ENCODE measurements around the gene C1QTNF5. TPM values are rescaled to one million over a fixed set of nuclear protein-coding genes. Genes with fewer than 3 reads are reported as not detected.

The C1QTNF5 gene
- total and polyA plus RNA-seq, 9 donors, result 4.4 to 25.7 (median 10.8) TPM

DNA sequence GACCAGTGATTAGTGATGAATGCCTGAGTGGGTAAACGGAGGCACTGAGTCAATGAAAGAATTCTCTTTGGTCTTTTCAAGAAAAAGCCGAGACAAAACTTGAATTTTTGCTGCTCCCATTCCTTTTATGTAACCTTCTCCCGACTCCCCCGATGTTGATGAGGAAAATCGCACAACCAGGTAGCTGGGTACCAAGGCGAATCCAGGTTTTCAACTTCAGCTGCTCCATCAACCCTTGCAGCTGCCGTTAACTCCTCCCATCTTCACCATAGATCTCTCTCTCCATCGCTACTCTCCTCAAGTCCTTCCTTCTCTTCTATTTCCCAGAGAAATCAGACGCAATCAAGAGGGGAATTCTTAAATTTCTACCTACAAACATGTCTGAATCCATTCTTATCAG is 41.4 kb upstream of the C1QTNF5 start:
- no peak overlapping the region for H3K27ac ChIP-seq

GRCh38 chr11:119381181-119381988 is 40.7 kb upstream of the C1QTNF5 start, which contains the start of gene USP2:
USP2 (minus strand) TSS chr11:119381690; CDS start chr11:119373480, 8,210 bp downstream.
- H3K4me1 ChIP-seq (ENCODE audit: insufficient read depth), result peaks cover 10% of the 10 kb centered on the region
- intact Hi-C loops (cut with DNase I), result no loop called here
- DNase-seq, result peak; percentile 95 to 99 (median 97)
- peak within 1 kb of the TSS in 1 of 2 donors; percentile 9 for H3K27ac ChIP-seq
- no peaks in the 10 kb centered on the region for H3K36me3 ChIP-seq
- 0 to 1% (median 0%) methylated on average over 37 to 54 of the region's 54 CpGs for WGBS, 3 donors
- H3K27me3 ChIP-seq, result no peaks in the 10 kb centered on the region
- no peaks in the 10 kb centered on the region for H3K9me3 ChIP-seq
- peak; percentile 92 to 98 (median 97) for TF ChIP-seq CTCF (IDR thresholded peaks at IDR 0.05)
- peak; percentile 51 for TF ChIP-seq POLR2A (IDR thresholded peaks at IDR 0.05)
- TF ChIP-seq EP300 (IDR thresholded peaks at IDR 0.05), result peak; percentile 77
- H3K4me3 ChIP-seq, result peak within 1 kb of the TSS; percentile 38

More for the DNA sequence above, 41.4 kb upstream of the C1QTNF5 start:
- WGBS, 3 donors, result 3 to 6% (median 6%) methylated on average over 9 of the region's 9 CpGs
- TF ChIP-seq EP300 (IDR thresholded peaks at IDR 0.05) (no peak), POLR2A (IDR thresholded peaks at IDR 0.05) (no peak), CTCF (IDR thresholded peaks at IDR 0.05) (no peak)
- no peaks in the 10 kb centered on the region for H3K36me3 ChIP-seq
- peak overlapping the region; percentile 38 for H3K4me3 ChIP-seq
- H3K27me3 ChIP-seq, result no peaks in the 10 kb centered on the region
- intact Hi-C loops (cut with DNase I), result no loop called here
- no peaks in the 10 kb centered on the region for H3K9me3 ChIP-seq
- peaks cover 10% of the 10 kb centered on the region for H3K4me1 ChIP-seq (ENCODE audit: insufficient read depth)
- DNase-seq, result no peak

GRCh38 chr11:119380827-119381180 is 40.1 kb upstream of the C1QTNF5 start:
- Histone ChIP-seq H3K36me3 (no peaks in the 10 kb centered on the region), H3K4me1 (ENCODE audit: insufficient read depth) (peaks cover 10% of the 10 kb centered on the region), H3K27me3 (no peaks in the 10 kb centered on the region), H3K4me3 (peak overlapping the region; percentile 38), H3K27ac (no peak overlapping the region), H3K9me3 (no peaks in the 10 kb centered on the region)
- intact Hi-C loops (cut with DNase I), result no loop called here
- no peak for TF ChIP-seq EP300 (IDR thresholded peaks at IDR 0.05)
- TF ChIP-seq POLR2A (IDR thresholded peaks at IDR 0.05), result no peak
- no peak for TF ChIP-seq CTCF (IDR thresholded peaks at IDR 0.05)
- WGBS, 3 donors, result 2 to 13% (median 2%) methylated on average over 10 of the region's 10 CpGs
- peak in 2 of 5 donors; percentile 45 to 46 for DNase-seq

GRCh38 chr11:119380160-119380826 is 39.6 kb upstream of the C1QTNF5 start:
- Histone ChIP-seq H3K4me1 (ENCODE audit: insufficient read depth) (peaks cover 10% of the 10 kb centered on the region), H3K4me3 (no peak overlapping the region), H3K27me3 (no peaks in the 10 kb centered on the region), H3K36me3 (no peaks in the 10 kb centered on the region), H3K9me3 (no peaks in the 10 kb centered on the region), H3K27ac (no peak overlapping the region)
- intact Hi-C loops (cut with DNase I), result no loop called here
- DNase-seq, result peak in 2 of 5 donors; percentile 37 to 38
- TF ChIP-seq EP300 (IDR thresholded peaks at IDR 0.05) (no peak), POLR2A (IDR thresholded peaks at IDR 0.05) (no peak), CTCF (IDR thresholded peaks at IDR 0.05) (no peak)
- WGBS, 3 donors, result 69 to 79% (median 73%) methylated on average over 12 to 13 of the region's 13 CpGs
